IPS-18c (cell line): ENCODE measurements around the gene SLC7A6OS.

Source experiments
- H3K4me3 ChIP-seq: 2 replicates; pipeline ENCODE4 v1.7.0; 2013; ENCODE audit warnings: low read depth, mild to moderate bottlenecking, low read length, moderate library complexity; ENCODE audit not compliant: insufficient read depth
- H3K9me3 ChIP-seq: one replicate; pipeline ENCODE4 v1.6.1; 2013; ENCODE audit warnings: mild to moderate bottlenecking, low read length, moderate library complexity; ENCODE audit not compliant: control insufficient read depth, insufficient read depth

The SLC7A6OS gene

GRCh38 chr16:68310774-68311511 is at the start of gene SLC7A6OS, which contains the start of gene PRMT7:
SLC7A6OS (minus strand) TSS chr16:68310946; CDS start chr16:68310926, 20 bp downstream.
PRMT7 (plus strand) TSS chr16:68311019; CDS start chr16:68315980, 4,961 bp downstream.
- H3K4me3 ChIP-seq = peak within 1 kb of the TSS; percentile 92
- no peaks in the 10 kb centered on the region for H3K9me3 ChIP-seq

DNA sequence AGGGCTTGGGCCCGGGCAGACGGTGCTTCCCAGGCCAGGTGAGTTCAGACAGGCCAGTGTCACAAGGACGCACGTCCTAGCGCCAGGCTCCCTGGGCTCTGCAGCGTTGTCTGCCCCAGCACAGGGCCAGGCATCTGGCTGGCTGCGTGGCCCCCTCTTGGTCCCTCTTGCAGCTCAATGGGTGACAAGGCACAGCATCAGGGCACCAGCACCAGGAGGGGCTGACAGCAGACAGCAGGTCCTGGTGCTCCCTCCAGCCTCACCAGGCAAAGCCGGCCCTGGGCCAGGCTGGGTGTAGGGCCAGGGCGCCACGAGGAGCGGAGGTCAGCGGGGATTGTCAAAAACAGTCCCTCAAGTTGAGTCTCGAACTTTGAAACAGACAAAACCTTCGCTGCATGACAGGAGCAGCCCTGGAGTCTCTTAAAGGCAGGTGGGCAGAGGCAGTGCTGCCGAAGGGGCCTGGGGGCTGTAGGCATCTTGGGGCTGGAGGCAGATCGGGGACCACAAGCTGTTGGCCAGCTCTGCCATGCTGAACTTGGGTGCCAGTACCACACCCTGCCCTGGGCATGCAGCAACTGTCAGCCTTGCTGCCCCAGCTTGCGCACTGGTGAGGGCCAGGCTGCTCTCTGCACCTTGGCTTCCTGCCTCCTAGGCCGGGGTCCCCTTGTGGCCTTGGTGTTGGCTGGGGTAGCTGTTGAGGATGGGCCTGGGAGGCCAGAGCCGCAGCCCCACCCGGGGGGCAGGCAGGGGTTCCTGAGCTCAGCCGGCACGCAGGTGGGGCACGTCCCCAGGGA is 48.8 kb upstream of the SLC7A6OS start:
- no peak overlapping the region for H3K4me3 ChIP-seq
- H3K9me3 ChIP-seq = no peaks in the 10 kb centered on the region

DNA sequence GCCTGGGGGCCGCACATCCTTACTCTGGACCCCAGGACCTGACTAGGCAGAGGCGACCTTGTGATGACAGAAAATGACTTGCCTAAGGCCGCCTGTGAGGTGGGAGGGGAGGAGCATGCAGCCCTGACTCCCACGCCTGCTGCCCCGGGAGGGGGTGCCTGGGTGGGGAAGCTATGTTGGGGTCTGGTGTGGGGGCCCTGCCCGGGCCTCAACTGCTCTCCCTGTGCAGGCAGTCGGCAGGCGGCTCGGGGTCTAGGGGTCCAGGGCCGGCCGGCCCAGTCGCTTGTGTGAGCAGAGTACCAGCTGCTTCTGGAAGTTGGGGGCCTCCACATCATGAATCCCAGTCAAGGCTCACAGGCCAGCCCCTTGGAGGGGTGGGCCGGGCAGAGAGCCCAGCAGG is 48.2 kb upstream of the SLC7A6OS start:
- Histone ChIP-seq H3K4me3 (no peak overlapping the region), H3K9me3 (no peaks in the 10 kb centered on the region)

DNA sequence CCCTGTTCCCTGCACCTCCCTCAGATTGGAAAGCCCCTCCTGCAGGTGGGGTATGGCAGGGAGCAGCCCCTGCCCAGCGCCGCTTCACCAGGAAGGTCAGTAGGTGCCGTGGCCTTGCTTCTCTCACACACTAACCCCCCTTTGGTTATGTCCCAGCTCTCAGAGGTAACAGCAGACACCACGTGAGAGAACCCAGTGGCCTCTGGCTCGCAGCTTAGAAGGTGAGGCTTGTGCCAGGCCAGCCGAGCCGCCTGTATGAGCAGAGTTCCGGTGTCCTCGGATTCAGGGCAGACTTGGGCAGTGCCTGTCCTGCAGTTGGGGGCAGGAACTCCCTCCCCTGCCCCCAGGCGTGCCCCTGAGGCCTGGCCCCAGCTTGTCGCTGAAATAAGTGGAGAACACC is 47.2 kb upstream of the SLC7A6OS start:
- H3K9me3 ChIP-seq = no peaks in the 10 kb centered on the region

DNA sequence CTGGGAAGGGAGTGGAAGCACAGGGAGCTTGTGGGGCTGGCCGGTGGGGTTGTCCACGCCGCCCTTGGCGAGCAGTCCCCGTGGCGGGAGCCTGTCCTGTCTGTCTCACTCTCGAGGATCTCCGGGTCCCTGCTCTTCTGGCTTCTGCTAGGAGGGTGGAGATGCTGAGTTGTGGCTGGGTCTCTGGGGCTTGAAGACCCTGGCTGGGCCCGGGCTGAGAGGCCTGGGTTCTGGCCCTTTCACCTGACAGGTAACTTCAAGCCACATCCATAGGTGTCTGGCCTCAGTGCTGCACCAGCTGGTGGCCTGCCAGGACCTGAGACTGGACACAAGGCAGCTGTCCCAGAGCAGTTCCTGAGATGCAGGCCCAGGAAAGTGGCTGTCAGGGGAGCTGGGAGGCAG is 46.8 kb upstream of the SLC7A6OS start:
- no peak overlapping the region for H3K4me3 ChIP-seq
- H3K9me3 ChIP-seq = no peaks in the 10 kb centered on the region

More for the DNA sequence above, 47.2 kb upstream of the SLC7A6OS start:
- no peak overlapping the region for H3K4me3 ChIP-seq

DNA sequence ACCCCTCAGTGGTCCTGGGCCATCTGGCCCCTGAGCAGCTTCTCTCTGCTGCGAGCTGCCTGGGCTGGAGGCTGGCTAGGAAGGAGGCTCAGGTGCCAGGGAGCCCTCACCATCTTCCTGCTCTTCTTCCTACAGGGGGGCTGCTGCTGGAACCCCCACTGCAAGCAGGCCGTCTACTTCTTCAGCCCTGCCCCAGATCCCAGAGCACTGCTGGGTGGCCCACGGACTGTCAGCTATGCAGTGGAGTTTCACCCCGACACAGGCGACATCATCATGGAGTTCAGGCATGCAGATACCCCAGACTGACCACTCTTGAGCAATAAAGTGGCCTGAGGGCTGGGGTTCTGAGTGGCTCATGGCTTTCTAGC is 46.2 kb upstream of the SLC7A6OS start:
- no peak overlapping the region for H3K4me3 ChIP-seq
- no peaks in the 10 kb centered on the region for H3K9me3 ChIP-seq

DNA sequence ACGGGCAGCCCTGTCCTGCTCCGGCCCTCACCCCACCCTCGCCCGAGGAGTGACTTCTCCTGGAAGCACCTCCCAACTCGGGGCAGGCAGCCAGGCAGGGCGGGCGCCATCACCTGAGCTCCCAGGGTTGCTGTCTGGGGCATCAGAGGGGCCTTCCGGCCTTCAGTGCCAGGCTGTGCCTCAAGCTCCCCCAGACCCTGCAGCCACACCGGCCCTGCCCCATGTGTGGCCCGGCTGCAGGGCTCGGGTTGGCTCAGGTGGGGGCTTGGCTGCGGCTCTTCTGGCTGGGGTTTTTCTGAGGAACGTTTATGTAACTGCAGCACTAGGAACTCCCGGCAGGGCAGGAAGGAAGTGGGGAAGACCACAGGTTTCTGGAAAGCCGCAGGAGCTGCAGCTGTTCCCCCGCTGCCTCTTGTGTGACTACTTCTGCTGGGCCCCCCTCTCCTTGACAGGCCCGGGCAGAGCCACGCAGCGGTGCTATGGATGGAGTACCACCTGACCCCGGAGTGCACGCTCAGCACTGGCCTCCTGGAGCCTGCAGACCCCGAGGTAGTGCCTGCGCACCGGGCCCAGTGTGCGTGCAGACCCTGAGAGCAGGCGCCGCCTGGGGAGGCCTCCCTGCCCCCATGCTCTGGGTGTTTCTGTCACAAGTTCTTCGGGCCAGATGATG is 45.6 kb upstream of the SLC7A6OS start:
- Histone ChIP-seq H3K4me3 (no peak overlapping the region), H3K9me3 (no peaks in the 10 kb centered on the region)

- no peaks in the 10 kb centered on the region for H3K9me3 ChIP-seq
- H3K4me3 ChIP-seq = no peak overlapping the region
These were observed 44.9 kb upstream of the SLC7A6OS start for GRCh38 chr16:68355447-68356248.

- H3K4me3 ChIP-seq = no peak overlapping the region
- H3K9me3 ChIP-seq = no peaks in the 10 kb centered on the region
These were observed 44.1 kb upstream of the SLC7A6OS start for GRCh38 chr16:68354816-68355215.

- no peaks in the 10 kb centered on the region for H3K9me3 ChIP-seq
- no peak overlapping the region for H3K4me3 ChIP-seq
These were observed 42.6 kb upstream of the SLC7A6OS start for GRCh38 chr16:68353366-68353765.

DNA sequence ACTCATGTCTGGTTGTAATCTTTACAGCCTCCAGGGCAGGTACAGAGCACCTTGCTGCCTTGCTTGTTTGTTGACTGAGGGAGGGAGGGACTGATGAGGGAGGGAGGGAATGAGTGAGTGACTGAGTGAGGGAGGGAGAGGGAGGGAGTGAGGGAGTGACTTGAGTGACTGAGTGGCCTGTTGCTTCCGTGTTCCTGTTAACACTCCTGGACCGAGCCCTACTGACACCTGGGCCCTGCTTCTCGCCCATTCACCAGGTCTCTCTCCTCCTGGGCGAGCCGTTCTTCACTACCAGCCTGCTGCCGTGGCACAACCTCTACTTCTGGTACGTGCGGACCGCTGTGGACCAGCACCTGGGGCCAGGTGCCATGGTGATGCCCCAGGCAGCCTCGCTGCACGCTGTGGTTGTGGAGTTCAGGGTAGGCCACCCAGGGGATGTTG is 41.3 kb upstream of the SLC7A6OS start:
- no peaks in the 10 kb centered on the region for H3K9me3 ChIP-seq
- no peak overlapping the region for H3K4me3 ChIP-seq

- Histone ChIP-seq H3K9me3 (no peaks in the 10 kb centered on the region), H3K4me3 (no peak overlapping the region)
These were observed 40.7 kb upstream of the SLC7A6OS start for GRCh38 chr16:68351463-68351862.

GRCh38 chr16:68350813-68351350 is 40.1 kb upstream of the SLC7A6OS start:
- Histone ChIP-seq H3K9me3 (no peaks in the 10 kb centered on the region), H3K4me3 (no peak overlapping the region)

DNA sequence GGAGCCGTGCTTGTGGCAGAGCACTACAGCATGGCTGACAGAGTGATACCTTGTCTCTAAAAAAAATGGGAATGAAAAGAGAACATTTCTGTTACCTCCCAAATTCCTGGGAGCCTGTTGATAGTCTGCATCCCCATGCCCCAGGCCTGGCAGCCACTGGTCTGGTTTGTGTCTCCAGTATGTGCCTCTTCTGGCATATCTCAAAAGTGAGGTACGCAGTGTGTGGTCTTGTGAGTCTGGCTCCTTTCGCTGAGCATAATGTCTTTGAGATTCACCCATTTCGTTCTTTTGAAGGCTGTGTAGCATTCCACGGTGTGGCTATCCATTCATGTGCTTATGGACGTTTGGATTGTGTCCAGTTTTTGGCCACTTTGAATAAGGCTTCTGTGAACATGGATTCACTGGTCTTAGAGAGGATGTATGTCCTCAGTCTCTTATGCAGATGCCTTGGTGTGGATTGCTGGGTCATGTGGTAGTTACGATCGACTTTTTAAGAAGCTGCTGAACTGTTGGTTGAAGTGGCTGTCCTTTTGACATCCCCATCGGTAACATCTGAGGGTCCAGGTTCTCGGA is 39.2 kb upstream of the SLC7A6OS start:
- Histone ChIP-seq H3K4me3 (no peak overlapping the region), H3K9me3 (no peaks in the 10 kb centered on the region)

DNA sequence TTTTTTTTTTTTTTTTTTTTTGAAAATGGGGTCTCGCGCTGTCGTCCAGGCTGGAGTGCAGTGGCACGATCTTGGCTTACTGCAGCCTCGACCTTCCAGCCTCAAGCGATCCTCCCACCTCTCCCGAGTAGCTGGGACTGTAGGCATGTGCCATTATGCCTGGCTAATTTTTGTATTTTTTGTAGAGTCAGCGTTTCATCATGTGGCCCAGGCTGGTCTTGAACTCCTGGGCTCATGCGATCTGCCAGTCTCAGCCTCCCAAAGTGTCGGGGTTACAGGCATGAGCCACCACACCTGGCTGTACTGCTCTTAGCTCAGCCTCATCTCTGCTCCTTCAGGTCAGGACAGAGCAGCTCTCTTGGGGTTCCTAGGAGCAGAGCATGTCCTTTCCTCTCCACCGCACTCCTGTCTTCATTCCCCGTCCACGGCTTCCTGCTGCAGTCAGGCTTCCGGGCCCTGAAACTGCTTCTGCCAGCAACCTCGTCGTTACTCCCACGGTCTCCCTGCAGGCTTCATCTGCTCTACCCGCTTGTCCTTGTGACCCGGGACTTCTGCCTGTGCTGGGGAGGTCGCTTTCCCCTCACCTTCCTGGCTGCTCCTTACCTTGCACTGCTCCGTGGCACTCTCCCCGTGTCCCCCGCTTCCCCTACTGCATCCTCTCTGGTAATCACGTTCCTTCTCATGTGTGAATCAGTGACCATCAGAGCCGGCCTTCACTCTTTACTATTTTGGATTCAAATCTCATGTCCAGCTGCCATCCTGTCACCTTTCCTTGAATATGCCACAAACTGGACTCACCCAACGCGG is 38.1 kb upstream of the SLC7A6OS start:
- H3K4me3 ChIP-seq = no peak overlapping the region
- no peaks in the 10 kb centered on the region for H3K9me3 ChIP-seq

GRCh38 chr16:68347605-68348004 is 36.9 kb upstream of the SLC7A6OS start:
- no peaks in the 10 kb centered on the region for H3K9me3 ChIP-seq
- H3K4me3 ChIP-seq = no peak overlapping the region
